NCI-H1105 (cell line): ENCODE results near the gene EDC3.
"Not testable (repeated sequence)": the region's sequence is repeated elsewhere in the genome, so short reads cannot be mapped to it uniquely, and the experiment has no call there.

ENCODE experiments used
- DNase-seq: peaks from one replicate; lab custom pipeline; 2025; lab: John Stamatoyannopoulos, UW

The EDC3 gene

DNA sequence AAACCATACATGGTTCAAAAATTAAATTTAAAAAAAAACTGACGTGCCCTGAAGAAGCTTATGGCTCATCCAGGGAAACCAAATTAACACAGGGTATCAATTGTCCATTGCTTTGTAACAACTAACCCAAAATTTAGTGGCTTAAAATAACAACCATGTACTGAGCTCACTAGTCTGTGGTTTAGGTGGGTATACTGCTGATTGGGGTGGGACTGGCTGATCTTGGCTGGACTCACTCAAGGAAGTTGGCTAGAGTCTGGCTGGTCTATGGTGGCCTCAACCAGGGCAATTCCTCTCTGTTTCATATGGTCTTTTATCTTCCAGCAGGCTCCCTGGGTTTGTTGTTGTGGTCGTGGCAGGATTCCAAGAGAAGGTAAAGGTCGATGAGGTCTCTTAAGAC is 14.1 kb upstream of the EDC3 start:
- no peak for DNase-seq

GRCh38 chr15:74709011-74709410 is 13.2 kb upstream of the EDC3 start:
- no peak for DNase-seq

GRCh38 chr15:74696808-74697207 is 984 bp upstream of the EDC3 start:
- no peak for DNase-seq

DNA sequence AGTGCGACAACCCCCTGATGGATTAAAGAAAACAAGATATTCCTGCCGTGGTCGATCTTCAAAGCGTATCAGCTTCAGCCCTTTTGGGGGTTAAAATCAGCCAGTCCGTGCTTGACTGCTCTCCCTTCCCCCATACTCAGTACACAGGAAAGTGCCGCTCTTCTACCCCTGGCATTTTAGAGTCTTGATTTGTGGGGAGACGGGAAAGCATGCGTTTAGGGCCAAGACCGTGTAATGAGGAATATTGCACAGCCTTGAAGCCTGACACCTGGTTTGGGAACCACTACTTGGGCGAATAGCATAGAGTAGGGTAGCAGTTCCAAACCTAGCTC is 540 bp upstream of the EDC3 start:
- DNase-seq = no peak

DNA sequence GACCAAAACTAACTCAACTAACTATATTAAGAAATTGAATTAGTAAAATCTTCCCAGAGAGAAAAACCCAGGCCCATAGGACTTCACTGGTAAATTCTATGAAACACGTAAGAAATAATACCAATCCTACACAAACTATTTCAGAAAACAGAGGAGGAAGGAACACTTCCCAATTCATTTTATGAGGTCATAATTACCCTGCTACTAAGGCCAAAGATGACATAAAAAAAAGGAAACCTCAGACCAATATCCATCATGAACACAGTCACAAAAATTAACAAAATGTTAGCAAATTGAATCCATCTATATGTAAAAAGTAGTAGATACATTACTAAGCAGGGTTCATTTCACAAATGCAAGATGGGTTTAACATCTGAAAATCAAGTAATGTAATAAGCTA is 3.5 kb downstream of the EDC3 start:
- DNase-seq = no peak

DNA sequence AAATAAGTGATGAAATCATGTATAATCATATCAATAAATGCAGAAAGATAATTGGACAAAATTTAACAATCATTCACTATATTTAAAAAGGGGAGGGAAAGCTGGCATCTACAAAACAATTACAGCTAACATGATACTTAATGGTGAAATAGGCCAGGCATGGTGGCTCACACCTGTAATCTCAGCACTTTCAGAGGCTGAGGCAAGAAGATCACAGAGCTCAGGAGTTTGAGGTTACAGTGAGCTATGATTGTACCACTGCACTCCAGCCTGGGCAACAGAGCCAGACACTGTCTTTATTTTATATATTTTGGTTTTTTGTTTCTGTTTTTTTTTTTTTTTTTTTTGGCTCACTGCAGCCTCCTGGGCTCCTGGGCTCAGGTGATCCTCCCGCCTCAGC is 12.1 kb downstream of the EDC3 start:
- DNase-seq = no peak

GRCh38 chr15:74682954-74683353 is 12.9 kb downstream of the EDC3 start:
- no peak for DNase-seq

DNA sequence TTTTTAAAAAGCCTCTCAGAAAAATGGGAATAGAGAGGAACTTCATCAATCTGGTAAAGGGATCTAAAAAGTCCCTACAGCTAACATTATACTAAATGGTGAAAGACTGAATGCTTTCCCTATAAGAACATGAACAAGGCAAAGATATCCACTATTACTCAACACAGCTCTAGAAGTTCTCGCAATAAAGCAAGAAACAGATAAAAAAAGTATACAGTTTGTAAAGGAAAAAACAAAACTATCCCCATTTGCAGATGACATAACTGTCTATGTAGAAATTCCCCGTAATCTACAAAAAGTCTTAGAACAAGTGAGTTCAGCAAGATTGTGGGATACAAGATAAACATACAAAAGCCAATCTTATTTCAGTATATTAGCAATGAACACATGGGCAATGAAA is 15.4 kb downstream of the EDC3 start:
- no peak for DNase-seq

DNA sequence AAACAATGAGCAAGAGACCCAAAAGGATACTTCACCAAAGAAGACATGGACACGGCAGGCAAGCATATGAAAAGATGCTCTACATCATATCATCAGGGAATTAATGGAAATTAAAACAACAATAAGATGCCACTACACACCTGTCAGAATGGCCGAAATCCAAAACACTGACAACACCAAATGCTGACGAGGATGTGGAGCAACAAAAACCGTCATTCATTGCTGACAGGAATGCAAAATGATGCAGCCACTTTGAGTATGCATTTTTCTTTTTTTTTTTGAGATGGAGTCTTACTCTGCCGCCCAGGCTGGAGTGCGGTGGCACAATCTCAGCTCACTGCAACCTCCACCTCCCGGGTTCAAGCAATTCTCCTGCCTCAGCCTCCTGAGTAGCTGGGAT is 19.0 kb downstream of the EDC3 start:
- no peak for DNase-seq

- DNase-seq = no peak
Observed at GRCh38 chr15:74674161-74674560, 21.7 kb downstream of the EDC3 start.

- DNase-seq = no peak
Observed at GRCh38 chr15:74669627-74670026, 26.2 kb downstream of the EDC3 start.

DNA sequence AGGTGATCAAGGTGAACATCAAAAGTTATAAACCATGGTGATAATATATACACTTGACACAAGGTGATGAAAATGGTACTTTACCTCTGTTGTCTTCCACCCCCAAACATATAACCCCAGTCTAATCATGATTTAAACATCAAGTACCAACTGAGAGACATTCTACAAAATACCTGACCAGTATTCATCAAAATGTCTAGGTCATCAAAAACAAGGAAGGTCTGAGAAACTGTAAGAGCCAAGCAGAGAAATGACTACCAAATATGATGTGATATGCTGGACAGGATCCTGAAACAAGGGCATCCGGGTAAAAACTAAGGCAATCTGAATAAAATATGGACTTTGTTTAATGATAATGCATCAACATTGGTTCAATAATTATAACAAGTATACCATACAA is 27.8 kb downstream of the EDC3 start:
- DNase-seq = no peak

DNA sequence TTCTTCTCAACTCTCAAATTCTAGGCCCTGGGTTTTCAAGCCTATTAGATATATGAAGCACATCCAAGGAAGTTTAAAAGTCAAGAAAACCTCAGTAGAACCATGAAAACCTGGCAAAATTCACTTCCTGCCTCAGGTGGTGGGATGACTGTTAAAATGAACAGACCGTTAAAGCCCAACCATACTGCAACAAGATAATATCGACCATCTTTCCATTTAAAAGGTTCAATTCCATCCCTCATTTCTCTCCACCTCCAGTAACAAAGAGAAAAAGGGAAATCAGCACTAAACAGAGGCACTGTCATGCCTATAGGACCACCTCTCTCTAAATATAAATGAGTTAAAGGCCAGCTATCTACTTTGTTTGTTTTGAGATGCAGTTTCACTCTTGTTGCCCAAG is 31.2 kb downstream of the EDC3 start:
- DNase-seq = no peak

GRCh38 chr15:74664028-74664616 is 31.7 kb downstream of the EDC3 start:
- DNase-seq = no peak

DNA sequence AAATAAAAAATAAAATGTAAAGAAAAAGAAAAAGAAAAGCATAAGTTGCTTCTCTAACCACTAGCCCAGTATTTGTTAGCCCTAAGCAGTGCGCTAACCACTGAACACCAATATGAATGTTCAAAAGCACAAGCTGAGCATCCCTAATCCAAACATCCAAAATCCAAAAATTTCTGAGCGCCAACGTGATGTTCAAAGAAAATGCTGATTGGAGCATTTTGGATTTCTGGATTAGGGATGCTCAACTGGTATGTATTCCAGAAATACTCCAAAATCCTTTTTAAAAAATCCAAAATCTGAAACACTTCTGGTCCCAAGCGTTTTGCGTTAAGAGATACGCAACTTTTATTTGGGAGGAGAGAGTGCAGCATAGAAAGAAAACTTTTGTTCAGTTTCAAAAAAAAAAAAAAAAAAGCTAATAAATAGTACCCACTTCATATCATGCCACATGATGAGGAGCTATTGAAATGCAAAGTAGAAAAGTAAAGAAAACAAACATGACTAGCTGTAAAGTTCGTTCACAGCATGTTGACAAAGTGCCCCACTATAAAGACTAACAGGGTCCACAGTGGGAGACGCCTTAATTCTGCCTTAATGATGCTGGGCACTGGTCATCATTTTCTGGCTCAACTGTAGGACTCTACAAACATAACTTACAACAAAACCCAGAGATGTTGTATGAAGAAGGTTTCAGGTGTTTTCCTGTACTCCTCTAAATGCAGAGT is 32.4 kb downstream of the EDC3 start:
- no peak for DNase-seq

GRCh38 chr15:74662064-74662860 is 33.6 kb downstream of the EDC3 start:
- DNase-seq = no peak

DNA sequence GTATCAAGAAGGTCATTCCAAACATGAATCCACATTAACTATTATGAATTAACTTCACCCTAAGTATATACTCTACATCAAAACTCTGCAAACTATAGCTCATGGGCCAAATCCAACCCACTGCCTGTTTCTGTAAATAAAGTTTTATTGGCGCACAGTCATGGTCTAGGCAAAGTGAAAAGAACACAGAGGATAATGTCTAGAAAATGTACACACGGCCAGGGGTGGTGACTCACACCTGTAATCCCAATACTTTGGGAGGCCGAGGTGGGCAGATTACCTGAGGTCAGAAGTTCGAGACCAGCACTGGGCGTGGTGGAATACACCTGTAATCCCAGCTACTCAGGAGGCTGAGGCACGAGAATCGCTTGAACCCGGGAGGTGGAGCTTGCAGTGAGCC is 34.5 kb downstream of the EDC3 start:
- not testable (repeated sequence) for DNase-seq

- DNase-seq = no peak
Observed at GRCh38 chr15:74657846-74658245, 38.0 kb downstream of the EDC3 start.

GRCh38 chr15:74656935-74657535 is 38.8 kb downstream of the EDC3 start:
- no peak for DNase-seq

- peak; percentile 24 for DNase-seq
Observed at GRCh38 chr15:74655424-74655823, 40.4 kb downstream of the EDC3 start.

DNA sequence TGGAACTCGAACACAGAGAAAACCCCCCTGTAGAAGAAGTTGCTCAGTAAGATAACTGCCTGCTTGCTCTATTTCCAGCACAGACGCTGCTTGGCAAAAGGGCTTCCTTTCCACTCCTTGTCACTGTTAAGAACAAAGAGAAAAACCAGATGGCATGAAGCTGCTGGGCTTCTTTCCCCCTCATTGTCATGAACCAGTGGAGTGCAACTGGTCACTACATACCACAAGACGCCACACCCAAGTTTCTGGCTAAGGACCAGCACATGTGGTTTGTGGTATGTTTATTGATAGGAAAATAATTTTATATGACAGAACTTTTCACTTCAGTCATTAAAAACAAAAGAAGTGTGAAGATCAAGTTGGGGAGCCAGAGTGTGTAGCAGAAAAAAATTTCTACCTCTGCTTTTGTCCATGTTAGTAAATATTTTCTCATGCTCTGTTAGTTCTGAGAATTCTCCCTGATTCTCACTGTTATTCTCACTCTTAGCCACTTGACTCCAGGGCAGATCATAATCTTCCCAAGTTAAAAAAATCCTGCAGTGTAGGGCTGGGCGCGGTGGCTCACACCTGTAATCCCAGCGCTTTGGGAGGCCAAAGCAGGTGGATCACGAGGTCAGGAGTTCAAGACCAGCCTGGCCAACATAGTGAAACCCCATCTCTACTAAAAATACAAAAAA is 42.3 kb downstream of the EDC3 start:
- no peak for DNase-seq

GRCh38 chr15:74651242-74651741 is 44.5 kb downstream of the EDC3 start:
- peak; percentile 81 for DNase-seq
